HepG2 (cell line): ENCODE results near the gene C2orf78. TPM values are rescaled to one million over a fixed set of nuclear protein-coding genes. Genes with fewer than 3 reads are reported as not detected.

ENCODE experiments used
- GRHL1 ChIP-seq: sonication (generic); formaldehyde crosslinking; conservative IDR thresholded peaks from 2 replicates; pipeline ENCODE4 v1.8.0; 2022; ENCODE audit warnings: missing genetic modification reagents
- KLF11 ChIP-seq: IDR thresholded peaks from 2 replicates; pipeline ENCODE4 v1.6.1; 2016; ENCODE audit warnings: missing compliant biosample characterization
- MAFK ChIP-seq, 2 experiments: IDR thresholded peaks in 1 of 2; conservative IDR thresholded peaks in 1 of 2; 2 replicates each; pipeline ENCODE4 v1.6.1; 2011; ENCODE audit warnings: improper control_type of control experiment in 2 of 2, low read length in 2 of 2
- MIER3 ChIP-seq: IDR thresholded peaks from 2 replicates; pipeline ENCODE4 v1.6.1; 2016; ENCODE audit warnings: missing compliant biosample characterization, borderline replicate concordance
- MXD3 ChIP-seq: IDR thresholded peaks from 2 replicates; pipeline ENCODE4 v1.6.1; 2016; ENCODE audit warnings: mild to moderate bottlenecking, missing biosample characterization, missing genetic modification reagents
- NFIC ChIP-seq: IDR thresholded peaks from 2 replicates; pipeline ENCODE4 v1.6.1; 2012; ENCODE audit warnings: mild to moderate bottlenecking, low read length, inconsistent platforms
- POLR2G ChIP-seq: fragments of 200-400 bp; formaldehyde crosslinking; IDR thresholded peaks from 2 replicates; pipeline ENCODE4 v1.6.1; 2018; ENCODE audit warnings: mild to moderate bottlenecking, low read depth, low read length, moderate library complexity
- PRMT3 ChIP-seq: sonication (generic); formaldehyde crosslinking; IDR thresholded peaks from 2 replicates; pipeline ENCODE4 v1.8.1; 2022; ENCODE audit warnings: low read depth, mild to moderate bottlenecking, moderate library complexity, missing genetic modification reagents, borderline replicate concordance
- SMAD3 ChIP-seq: sonication (generic); formaldehyde crosslinking; IDR thresholded peaks from 2 replicates; pipeline ENCODE4 v1.4.0; 2020; ENCODE audit warnings: missing genetic modification reagents
- SRSF1 ChIP-seq: fragments of 200-400 bp; formaldehyde crosslinking; optimal IDR thresholded peaks from 2 replicates; pipeline ENCODE3; 2017; ENCODE audit warnings: mild to moderate bottlenecking, low read depth, low read length, moderate library complexity
- TEAD2 ChIP-seq: sonication (generic); formaldehyde crosslinking; IDR thresholded peaks from 2 replicates; pipeline ENCODE4 v1.9.0; 2021; ENCODE audit warnings: missing genetic modification reagents
- ZBTB37 ChIP-seq: sonication (generic); formaldehyde crosslinking; IDR thresholded peaks from 2 replicates; pipeline ENCODE4 v1.4.0; 2020; ENCODE audit warnings: mild to moderate bottlenecking, missing genetic modification reagents
- ZNF263 ChIP-seq: sonication (generic); formaldehyde crosslinking; IDR thresholded peaks from 2 replicates; pipeline ENCODE4 v1.4.0; 2020; ENCODE audit warnings: missing genetic modification reagents
- ZNF317 ChIP-seq: sonication (generic); formaldehyde crosslinking; IDR thresholded peaks from 2 replicates; pipeline ENCODE4 v1.5.0; 2020; ENCODE audit warnings: mild to moderate bottlenecking, missing genetic modification reagents
- ZNF367 ChIP-seq: sonication (generic); formaldehyde crosslinking; IDR thresholded peaks from 2 replicates; pipeline ENCODE4 v1.4.0; 2020; ENCODE audit warnings: missing genetic modification reagents, borderline replicate concordance
- ZNF660 ChIP-seq: sonication (generic); formaldehyde crosslinking; IDR thresholded peaks from 2 replicates; pipeline ENCODE4 v1.5.1; 2020; ENCODE audit warnings: mild to moderate bottlenecking, low read depth, missing genetic modification reagents, borderline replicate concordance
- ZNF746 ChIP-seq: sonication (generic); formaldehyde crosslinking; IDR thresholded peaks from 2 replicates; pipeline ENCODE4 v1.8.0; 2022; ENCODE audit warnings: mild to moderate bottlenecking, missing genetic modification reagents
- ZNF780A ChIP-seq: sonication (generic); formaldehyde crosslinking; IDR thresholded peaks from 2 replicates; pipeline ENCODE4 v1.8.0; 2022; ENCODE audit warnings: mild to moderate bottlenecking, missing genetic modification reagents, moderate library complexity
- polyA plus RNA-seq, 8 experiments: library from polyadenylated mRNA; depleted of rRNA in 3 of 8; stranded (reverse) in 7 of 8; unstranded in 1 of 8; fragments of >200 nt; fragmentation: Illumina TruSeq in 4 of 8; extraction: Trizol in 4 of 8; gene quantifications; 2 replicates each; pipeline versions ENCODE4 v1.2.1 to v1.2.3, GENCODE V29; 2011 to 2016; ENCODE audit warnings: low read depth in 4 of 8, missing spikeins in 1 of 8, mixed read lengths in 1 of 8; ENCODE audit not compliant: insufficient read depth in 1 of 8
- total RNA-seq, 5 experiments: library from RNA; depleted of rRNA; stranded (reverse); fragments of >200 nt; fragmentation: Illumina TruSeq; extraction: Trizol; gene quantifications; 2 replicates each; pipeline ENCODE4 v1.2.3, GENCODE V29; 2016; ENCODE audit warnings: low read depth in 1 of 5
- TF ChIP-seq, protein P1 (sequence below): sonication (generic); formaldehyde crosslinking; IDR thresholded peaks from 2 replicates; pipeline ENCODE4 v1.8.0; 2022; ENCODE audit warnings: mild to moderate bottlenecking, missing genetic modification reagents
- TF ChIP-seq, protein P2 (sequence below): sonication (generic); formaldehyde crosslinking; IDR thresholded peaks from 2 replicates; pipeline ENCODE4 v1.5.1; 2020; ENCODE audit warnings: missing genetic modification reagents, mild to moderate bottlenecking, borderline replicate concordance
- TF ChIP-seq, protein P3 (sequence below): IDR thresholded peaks from 2 replicates; pipeline ENCODE4 v1.6.1; 2016; ENCODE audit warnings: low read depth

Gene C2orf78
- total and polyA plus RNA-seq, 2 of the 13 experiments (the other 11 are each of a cell fraction or from before 2014, with no cell fraction given), result not detected

DNA sequence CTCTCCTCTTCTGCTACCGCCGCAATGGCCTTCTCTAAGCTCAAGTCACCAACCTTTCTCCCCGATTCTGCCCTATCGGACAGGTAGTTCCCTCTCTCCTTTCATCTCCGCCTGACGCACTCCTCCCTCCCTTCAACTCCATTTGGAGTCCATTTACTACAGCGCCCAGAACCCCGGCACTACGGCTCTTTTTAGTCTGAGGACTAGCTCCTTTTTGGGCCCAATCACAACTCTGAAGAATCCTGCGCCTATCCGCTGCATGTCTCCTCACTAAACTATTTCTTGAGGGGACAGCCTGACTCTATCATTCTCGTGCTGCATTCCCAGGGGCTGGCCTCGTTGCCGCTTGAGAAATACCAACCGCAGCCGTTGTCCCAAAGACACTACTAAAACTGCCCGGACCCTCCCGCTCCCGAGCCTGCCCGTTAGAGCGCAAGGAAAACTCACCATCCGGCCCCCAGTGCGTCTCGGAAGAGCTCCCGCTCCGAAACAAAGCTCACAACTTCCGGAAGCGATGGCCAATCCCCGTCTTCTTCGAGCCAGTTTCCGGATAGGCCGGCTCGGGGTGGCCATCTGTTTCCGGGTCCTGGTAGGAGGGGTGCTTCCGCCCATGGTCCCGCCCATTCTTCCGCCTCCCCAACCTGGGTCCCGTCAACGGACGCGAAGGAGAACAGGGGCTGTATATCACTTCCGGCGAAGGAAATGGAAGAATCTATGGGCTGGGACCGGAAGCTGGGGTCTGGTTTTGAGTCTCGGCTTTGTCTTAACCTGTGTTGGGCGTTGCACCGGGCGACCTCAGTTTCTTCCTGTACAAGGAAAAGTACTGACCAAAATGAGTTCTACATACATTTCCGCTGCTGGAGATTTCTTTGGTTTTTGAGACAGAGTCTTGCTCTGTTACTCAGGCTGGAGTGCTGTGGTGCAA is 46.9 kb upstream of the C2orf78 start, which contains the start of gene TPRKB (continued):
- no peak for TF ChIP-seq GRHL1 (CRISPR knock-in tag)
- peak; percentile 41; the same call in 1 of the 2 replicates for TF ChIP-seq ZNF746 (CRISPR knock-in tag)
- no peak for TF ChIP-seq TEAD2 (CRISPR knock-in tag)
- TF ChIP-seq MIER3 (CRISPR knock-in tag), result peak; percentile 87; the same call in 1 of the 2 replicates
- TF ChIP-seq, protein P1, sequence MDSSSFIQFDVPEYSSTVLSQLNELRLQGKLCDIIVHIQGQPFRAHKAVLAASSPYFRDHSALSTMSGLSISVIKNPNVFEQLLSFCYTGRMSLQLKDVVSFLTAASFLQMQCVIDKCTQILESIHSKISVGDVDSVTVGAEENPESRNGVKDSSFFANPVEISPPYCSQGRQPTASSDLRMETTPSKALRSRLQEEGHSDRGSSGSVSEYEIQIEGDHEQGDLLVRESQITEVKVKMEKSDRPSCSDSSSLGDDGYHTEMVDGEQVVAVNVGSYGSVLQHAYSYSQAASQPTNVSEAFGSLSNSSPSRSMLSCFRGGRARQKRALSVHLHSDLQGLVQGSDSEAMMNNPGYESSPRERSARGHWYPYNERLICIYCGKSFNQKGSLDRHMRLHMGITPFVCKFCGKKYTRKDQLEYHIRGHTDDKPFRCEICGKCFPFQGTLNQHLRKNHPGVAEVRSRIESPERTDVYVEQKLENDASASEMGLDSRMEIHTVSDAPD, result no peak
- TF ChIP-seq POLR2G, result peak; percentile 95
- TF ChIP-seq ZNF317, result peak; percentile 79; the same call in 1 of the 2 replicates
- TF ChIP-seq, protein P2, sequence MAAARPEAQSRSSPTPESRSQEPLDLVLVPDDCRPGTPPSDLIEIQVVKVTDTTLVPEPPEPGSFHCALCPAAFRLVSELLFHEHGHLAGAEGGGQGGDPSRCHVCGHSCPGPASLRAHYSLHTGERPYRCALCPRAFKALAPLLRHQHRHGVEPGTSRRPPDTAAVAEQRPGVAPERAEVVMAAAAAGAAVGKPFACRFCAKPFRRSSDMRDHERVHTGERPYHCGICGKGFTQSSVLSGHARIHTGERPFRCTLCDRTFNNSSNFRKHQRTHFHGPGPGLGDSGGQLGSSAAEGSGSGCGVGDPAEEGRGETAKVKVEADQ (CRISPR knock-in tag), result peak; percentile 89; the same call in 1 of the 2 replicates
- 0 out of 2 replicates have a peak, but pooled peaks have one; percentile 24 for TF ChIP-seq NFIC
- no peak for TF ChIP-seq PRMT3
- TF ChIP-seq MXD3 (CRISPR knock-in tag), result peak; percentile 73
- no peak for TF ChIP-seq MAFK (conservative IDR thresholded peaks at IDR 0.05 in 1 of 2, IDR thresholded peaks at IDR 0.05 in 1 of 2; ENCODE audit: low read length in 2 of 2)
- TF ChIP-seq ZNF780A (CRISPR knock-in tag), result peak; percentile 77; the same call in 1 of the 2 replicates
- TF ChIP-seq, protein P3, sequence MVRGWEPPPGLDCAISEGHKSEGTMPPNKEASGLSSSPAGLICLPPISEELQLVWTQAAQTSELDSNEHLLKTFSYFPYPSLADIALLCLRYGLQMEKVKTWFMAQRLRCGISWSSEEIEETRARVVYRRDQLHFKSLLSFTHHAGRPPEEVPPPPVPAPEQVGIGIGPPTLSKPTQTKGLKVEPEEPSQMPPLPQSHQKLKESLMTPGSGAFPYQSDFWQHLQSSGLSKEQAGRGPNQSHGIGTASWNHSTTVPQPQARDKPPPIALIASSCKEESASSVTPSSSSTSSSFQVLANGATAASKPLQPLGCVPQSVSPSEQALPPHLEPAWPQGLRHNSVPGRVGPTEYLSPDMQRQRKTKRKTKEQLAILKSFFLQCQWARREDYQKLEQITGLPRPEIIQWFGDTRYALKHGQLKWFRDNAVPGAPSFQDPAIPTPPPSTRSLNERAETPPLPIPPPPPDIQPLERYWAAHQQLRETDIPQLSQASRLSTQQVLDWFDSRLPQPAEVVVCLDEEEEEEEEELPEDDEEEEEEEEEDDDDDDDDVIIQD (CRISPR knock-in tag), result peak; percentile 84; the same call in 1 of the 2 replicates
- TF ChIP-seq ZNF263 (CRISPR knock-in tag), result peak; percentile 68; the same call in 1 of the 2 replicates
- TF ChIP-seq SMAD3 (CRISPR knock-in tag), result peak; percentile 79
- no peak; the same call in 1 of the 2 replicates for TF ChIP-seq ZNF367 (CRISPR knock-in tag)
- peak; percentile 95 for TF ChIP-seq SRSF1
- no peak for TF ChIP-seq ZNF660 (CRISPR knock-in tag)
- no peak for TF ChIP-seq ZBTB37
- TF ChIP-seq KLF11 (CRISPR knock-in tag), result no peak
